Colonic mucosa (tissue), 4 donors: ENCODE measurements around the gene KCND3. TPM values are rescaled to one million over a fixed set of nuclear protein-coding genes. Genes with fewer than 3 reads are reported as not detected.

Source experiments
- DNase-seq: peaks from one replicate; pipeline ENCODE4 v3.0.0-alpha.2; 2020
- H3K27ac ChIP-seq: fragments of 200-600 bp; one replicate; pipeline ENCODE4 v1.8.0; 2021
- H3K27me3 ChIP-seq: fragments of 200-600 bp; one replicate; pipeline ENCODE4 v1.8.0; 2021
- H3K36me3 ChIP-seq: fragments of 200-600 bp; one replicate; pipeline ENCODE4 v1.8.0; 2021
- H3K4me1 ChIP-seq: fragments of 200-600 bp; one replicate; pipeline ENCODE4 v1.8.0; 2021; ENCODE audit warnings: mild to moderate bottlenecking
- H3K4me3 ChIP-seq: fragments of 200-600 bp; one replicate; pipeline ENCODE4 v1.8.0; 2021
- H3K9ac ChIP-seq, 2 donors: one replicate each; pipeline ENCODE4 v1.7.0; 2013; ENCODE audit warnings: control low read depth in 2 of 2, low read depth in 2 of 2, low read length in 2 of 2
- H3K9me3 ChIP-seq: fragments of 200-600 bp; one replicate; pipeline ENCODE4 v1.8.0; 2021
- intact Hi-C: fragments of 100-400 bp; cut with DNase I; formaldehyde crosslinking; loops from one replicate; pipeline ENCODE4 v1.14.1; 2022
- total RNA-seq, 2 donors: library from RNA; stranded (reverse); fragmentation: NEBNext Ultra II Directional in 1 of 2; extraction: Animal tissue kit (Norgen Biotek cat#: 25700) in 1 of 2; gene quantifications; one replicate each; pipeline ENCODE4 v1.2.1, GENCODE V29; 2021
- TF ChIP-seq, protein P1 (sequence below): fragments of 200-600 bp; IDR thresholded peaks from one replicate; pipeline ENCODE4 v1.8.0; 2022; ENCODE audit warnings: antibody characterized with exemption, mild to moderate bottlenecking
- donor health status: healthy.
- donor health status: DM: no; HTN: no; CAD: no.
- donor health status: DM: no; HTN: no; CAD: no.

The KCND3 gene
- total RNA-seq, 2 donors from 2014 or later: 0.94 to 3.5 TPM

DNA sequence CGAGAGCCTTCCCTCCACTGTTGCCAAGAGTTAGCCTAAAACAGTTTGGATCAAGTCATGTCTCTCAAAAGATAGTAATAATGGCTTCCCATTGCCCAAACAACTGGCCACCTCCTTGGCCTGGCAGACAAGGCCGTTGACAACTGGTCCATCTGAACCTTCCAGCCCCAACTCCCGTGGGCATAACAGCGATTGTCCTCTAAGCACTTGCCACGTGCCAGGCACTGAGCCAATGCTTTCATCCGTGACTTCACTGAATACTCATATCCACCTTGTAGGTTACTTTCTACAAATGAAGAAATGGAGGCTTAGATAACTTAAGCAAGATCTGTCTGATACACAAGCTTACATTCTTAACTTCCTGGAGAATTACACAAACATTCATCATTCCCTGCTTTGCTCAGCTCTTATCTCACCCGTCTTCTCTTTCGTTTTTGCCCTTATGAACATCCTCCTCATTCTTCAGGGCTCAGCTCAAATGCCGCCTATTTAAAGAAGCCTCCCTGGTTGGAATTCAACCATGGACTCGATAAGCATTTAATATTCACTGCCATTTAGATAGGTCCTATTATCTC lies 106.4 kb downstream of the KCND3 start:
- H3K27me3 ChIP-seq: no peaks in the 10 kb centered on the region
- H3K27ac ChIP-seq: no peak overlapping the region
- TF ChIP-seq, protein P1, sequence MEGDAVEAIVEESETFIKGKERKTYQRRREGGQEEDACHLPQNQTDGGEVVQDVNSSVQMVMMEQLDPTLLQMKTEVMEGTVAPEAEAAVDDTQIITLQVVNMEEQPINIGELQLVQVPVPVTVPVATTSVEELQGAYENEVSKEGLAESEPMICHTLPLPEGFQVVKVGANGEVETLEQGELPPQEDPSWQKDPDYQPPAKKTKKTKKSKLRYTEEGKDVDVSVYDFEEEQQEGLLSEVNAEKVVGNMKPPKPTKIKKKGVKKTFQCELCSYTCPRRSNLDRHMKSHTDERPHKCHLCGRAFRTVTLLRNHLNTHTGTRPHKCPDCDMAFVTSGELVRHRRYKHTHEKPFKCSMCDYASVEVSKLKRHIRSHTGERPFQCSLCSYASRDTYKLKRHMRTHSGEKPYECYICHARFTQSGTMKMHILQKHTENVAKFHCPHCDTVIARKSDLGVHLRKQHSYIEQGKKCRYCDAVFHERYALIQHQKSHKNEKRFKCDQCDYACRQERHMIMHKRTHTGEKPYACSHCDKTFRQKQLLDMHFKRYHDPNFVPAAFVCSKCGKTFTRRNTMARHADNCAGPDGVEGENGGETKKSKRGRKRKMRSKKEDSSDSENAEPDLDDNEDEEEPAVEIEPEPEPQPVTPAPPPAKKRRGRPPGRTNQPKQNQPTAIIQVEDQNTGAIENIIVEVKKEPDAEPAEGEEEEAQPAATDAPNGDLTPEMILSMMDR: no peak
- no peak overlapping the region for H3K4me3 ChIP-seq
- H3K36me3 ChIP-seq: no peaks in the 10 kb centered on the region
- no peak overlapping the region for H3K9ac ChIP-seq
- H3K4me1 ChIP-seq: no peaks in the 10 kb centered on the region
- intact Hi-C loops: no loop called here
- DNase-seq: no peak
- H3K9me3 ChIP-seq: no peaks in the 10 kb centered on the region

DNA sequence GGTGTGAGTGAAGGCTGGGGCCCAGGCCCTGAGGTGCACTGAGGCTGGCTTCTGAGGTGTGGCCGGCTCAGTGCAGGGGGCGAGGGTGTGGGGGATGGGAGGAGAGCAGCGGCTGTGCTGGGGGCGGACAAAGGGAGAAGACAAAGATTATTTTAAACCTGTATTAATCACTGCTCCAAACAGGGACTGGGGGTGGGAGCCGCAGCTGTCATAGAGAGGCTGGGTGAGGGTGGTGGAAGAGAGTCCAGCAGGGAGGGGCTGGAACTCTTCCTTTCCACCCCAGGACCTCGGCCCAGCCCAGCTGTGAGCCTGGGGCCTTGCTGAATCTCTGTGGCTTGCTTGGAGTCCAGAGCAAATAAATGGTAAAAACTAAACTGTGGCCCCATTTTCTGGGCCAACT lies 106.9 kb downstream of the KCND3 start:
- no peaks in the 10 kb centered on the region for H3K9me3 ChIP-seq
- intact Hi-C loops: no loop called here
- H3K4me3 ChIP-seq: no peak overlapping the region
- H3K27ac ChIP-seq: no peak overlapping the region
- TF ChIP-seq, protein P1: no peak
- H3K4me1 ChIP-seq: no peaks in the 10 kb centered on the region
- DNase-seq: no peak
- no peaks in the 10 kb centered on the region for H3K36me3 ChIP-seq
- H3K27me3 ChIP-seq: no peaks in the 10 kb centered on the region
- no peak overlapping the region for H3K9ac ChIP-seq

DNA sequence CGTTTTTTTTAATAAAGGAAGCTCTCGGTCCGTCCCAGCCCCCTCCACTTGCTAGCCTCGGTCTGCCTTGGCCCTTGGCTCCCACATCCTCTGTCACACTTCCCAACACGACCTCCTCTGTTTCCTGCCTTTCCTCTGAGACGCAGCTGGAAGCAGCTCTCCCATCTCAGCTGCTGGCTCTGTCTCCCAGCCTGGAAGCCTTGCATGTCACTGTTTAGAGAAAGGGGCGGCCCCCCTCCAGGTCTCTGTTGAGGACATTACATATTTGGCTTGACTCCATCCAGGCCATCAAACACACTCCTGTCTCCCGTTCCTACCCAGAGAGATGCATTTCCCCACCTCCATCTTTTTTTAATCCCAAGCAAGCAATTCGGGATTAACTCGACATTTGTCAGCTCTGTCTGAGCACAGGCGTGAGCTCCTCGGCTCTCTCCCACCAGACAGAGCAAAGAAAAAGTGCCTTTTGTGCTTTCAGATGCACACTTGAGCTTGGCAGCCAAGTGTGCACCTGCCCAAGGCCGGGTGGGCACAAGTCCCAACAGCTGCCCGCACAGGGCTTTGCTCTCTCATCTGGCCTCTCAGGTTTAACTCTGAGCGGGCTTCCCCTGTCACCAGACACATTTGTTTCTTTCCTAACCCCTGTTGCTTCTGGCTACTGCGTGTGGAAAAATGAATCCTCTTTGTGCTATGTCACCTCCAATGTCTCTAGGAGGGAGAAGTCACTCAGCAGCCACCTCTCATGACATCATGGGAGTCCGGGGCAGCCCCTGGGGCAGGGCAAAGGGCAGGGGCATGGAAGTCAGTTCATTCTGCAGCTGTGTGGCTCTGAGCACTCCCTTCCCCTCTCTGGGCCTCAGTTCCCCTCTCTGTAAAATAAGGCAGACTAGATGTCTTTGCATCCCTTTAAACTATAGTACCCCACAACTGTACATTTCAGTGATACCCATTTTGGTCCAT lies 108.3 kb downstream of the KCND3 start:
- no peak for DNase-seq
- TF ChIP-seq, protein P1: no peak
- intact Hi-C loops: no loop called here
- no peaks in the 10 kb centered on the region for H3K27me3 ChIP-seq
- H3K9ac ChIP-seq: no peak overlapping the region
- H3K9me3 ChIP-seq: no peaks in the 10 kb centered on the region
- H3K27ac ChIP-seq: no peak overlapping the region
- H3K36me3 ChIP-seq: no peaks in the 10 kb centered on the region
- no peak overlapping the region for H3K4me3 ChIP-seq
- no peaks in the 10 kb centered on the region for H3K4me1 ChIP-seq

DNA sequence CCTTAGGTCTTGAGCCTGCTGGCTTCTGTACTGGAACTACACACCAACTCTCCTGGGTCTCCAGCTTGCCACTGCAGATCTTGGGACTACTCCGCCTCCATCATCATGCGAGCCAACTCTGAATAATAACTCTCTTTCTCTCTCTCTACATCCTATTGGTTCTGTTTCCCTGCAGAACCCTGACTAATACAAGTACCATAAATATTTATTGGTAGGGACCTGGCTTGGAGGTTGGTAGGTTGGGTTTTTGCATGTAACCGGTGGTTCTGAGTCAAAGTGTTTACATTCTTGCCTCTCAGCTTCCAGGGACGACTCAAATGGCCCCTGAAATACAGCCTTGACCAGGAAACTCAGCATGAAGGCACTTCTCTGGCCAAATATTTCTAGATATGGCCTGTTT lies 110.4 kb downstream of the KCND3 start:
- TF ChIP-seq, protein P1: no peak
- no peaks in the 10 kb centered on the region for H3K9me3 ChIP-seq
- H3K4me3 ChIP-seq: no peak overlapping the region
- intact Hi-C loops: no loop called here
- H3K9ac ChIP-seq: no peak overlapping the region
- no peak overlapping the region for H3K27ac ChIP-seq
- H3K4me1 ChIP-seq: no peaks in the 10 kb centered on the region
- no peaks in the 10 kb centered on the region for H3K27me3 ChIP-seq
- no peaks in the 10 kb centered on the region for H3K36me3 ChIP-seq
- no peak for DNase-seq

DNA sequence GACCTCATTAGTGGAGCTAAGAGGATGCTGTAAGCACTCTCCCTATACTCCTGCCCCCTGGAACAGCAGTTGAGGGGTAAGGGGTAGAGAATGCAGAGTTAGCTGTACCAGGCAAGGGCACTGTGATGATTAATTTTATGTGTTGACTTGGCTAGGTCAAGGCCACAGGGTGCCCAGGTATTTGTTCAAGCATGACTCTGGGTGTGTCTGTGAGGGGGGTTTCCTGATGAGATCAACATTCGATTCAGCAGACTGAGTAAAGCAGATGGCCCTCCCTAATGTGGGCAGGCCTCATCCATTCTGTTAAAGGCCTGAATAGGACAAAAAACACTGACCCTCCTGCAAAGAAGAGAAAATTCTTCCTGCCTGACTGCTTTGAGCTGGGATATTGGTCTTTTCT lies 110.8 kb downstream of the KCND3 start:
- intact Hi-C loops: no loop called here
- no peak for DNase-seq
- Histone ChIP-seq H3K27me3 (no peaks in the 10 kb centered on the region), H3K9ac (no peak overlapping the region), H3K27ac (no peak overlapping the region), H3K9me3 (no peaks in the 10 kb centered on the region), H3K4me1 (no peaks in the 10 kb centered on the region), H3K36me3 (no peaks in the 10 kb centered on the region), H3K4me3 (no peak overlapping the region)
- TF ChIP-seq, protein P1: no peak
